Activated naive CD4-positive, alpha-beta T cell treated with anti-CD3 and anti-CD28 coated beads, Interleukin-2, amount 50 U/mL, for 16 hours (primary cell): ENCODE measurements around the gene TMBIM4.

Experiments used
- DNase-seq: peaks from one replicate; pipeline ENCODE4 v3.0.0-alpha.2; 2020

TMBIM4 gene

DNA sequence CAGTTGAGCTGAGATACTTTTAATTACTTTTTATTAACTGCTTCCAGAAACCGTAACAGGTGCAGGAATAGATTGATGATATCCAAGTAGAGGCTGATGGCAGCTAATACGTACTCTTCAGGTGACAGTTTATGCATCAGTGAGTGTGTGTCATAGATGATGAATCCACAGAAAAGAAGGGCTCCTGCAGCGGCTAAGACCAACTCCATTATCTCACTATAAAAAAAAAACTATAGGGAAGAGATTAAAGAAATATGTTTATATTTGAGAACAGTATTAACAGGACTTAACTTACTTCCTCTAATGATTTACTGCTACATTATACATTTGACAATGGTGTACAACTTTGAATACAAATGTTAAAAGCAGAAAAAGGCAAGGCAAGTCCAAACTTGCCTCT is 31.9 kb downstream of the TMBIM4 start:
- no peak for DNase-seq

DNA sequence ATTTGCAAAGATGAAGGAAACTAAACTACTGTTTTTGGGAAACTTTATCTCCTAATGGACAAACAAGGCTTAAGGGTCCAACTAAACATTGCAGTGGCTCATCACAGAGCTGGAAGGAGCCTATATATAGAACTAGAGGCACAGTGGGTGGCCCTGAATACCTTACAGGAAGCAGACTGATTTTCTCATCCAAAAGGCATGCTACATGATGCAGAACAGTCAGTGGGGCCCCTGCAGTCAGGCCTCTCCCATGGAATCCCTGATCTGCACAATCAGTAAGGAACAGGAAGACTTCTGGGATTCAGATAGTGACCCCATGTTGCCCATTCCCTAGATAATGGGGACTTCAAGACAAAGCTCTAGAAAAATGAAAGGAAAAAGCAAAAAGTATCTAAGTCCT is 37.4 kb downstream of the TMBIM4 start:
- no peak for DNase-seq

DNA sequence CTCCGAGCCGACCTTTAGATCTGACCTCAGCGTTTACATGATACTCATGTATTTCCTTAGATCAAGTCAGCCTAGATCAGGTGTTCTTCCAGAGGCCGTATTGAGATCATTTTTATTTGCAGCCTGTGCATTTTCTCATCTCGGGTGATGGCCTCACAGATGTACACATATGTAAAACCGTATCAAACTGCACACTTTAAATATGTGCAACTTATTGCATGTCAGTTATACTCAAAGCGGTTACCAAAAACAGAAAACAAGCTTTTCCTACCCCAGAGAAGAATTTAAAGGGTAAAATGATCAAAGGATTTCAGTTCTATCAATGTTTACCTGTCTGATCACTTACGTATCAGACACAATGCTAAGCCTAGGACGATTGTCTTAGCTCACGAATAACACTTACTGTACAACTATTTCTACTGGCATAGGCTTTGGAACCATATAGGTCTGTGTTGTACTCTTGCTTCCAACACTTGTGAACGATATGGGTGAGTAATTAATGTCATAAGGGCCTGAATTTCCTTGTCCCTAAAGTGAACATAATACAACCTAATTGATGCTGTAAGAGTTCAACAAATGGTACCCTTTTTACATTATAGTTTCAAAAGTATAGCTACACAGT is 38.6 kb downstream of the TMBIM4 start:
- no peak for DNase-seq

DNA sequence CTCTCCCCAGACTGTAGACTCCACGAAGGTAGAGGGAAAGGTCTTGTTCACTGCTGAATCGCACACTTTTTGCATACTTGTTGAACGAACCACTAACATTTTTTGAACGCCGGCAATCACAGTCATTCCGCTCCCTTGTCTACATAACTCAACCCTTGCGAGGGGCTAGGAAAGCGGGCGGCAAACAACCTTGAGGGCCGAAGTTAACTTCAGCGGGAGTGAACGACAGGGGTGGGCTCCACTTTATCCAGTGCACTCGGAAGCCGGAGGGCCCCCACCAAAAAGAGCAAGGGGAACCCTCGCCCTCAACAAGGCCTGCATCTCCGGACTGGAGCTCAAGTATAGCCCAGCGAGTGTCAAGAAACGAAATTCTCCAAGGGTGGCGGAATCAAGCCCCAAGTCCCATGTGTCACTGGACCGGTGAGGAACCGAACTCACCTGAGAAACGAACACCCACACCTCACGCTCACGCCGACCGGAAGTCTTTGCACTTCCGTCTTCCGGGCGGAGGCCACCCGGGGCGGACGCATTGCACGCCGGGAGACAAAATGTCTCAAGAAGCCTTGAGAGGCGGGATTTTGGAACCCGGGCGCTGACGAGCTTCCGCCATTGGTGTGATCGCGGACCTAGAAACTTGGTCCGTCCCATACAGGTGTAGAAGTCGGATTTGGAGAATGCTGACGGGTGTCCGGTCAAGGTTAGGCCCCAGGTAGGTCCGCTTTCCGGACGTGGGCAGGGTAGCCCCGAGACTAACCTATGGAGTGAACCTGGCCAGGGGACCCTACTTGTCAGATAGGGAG is 39.3 kb downstream of the TMBIM4 start, which contains the start of gene LLPH:
LLPH (minus strand) TSS at position 484 of the 800 bp plus-strand sequence. CDS start 1,644 bp downstream, outside the sequence.
- DNase-seq, result peak; percentile 92

DNA sequence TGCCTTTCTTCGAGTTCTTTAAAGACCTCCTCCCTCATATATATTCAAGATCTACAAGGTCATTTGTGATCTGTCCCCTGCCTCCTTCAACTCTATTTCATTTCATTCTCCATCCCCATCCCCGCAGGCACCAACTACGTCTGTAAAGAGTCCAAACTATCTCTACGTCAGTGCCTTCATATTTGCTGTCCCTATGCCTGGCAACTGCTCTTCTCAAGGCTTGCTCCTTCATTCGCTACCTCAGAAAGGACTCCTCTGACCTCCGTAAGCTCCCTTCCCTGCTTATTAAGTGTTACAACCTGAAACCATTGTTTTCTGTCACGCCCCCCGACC is 39.9 kb downstream of the TMBIM4 start:
- no peak for DNase-seq

DNA sequence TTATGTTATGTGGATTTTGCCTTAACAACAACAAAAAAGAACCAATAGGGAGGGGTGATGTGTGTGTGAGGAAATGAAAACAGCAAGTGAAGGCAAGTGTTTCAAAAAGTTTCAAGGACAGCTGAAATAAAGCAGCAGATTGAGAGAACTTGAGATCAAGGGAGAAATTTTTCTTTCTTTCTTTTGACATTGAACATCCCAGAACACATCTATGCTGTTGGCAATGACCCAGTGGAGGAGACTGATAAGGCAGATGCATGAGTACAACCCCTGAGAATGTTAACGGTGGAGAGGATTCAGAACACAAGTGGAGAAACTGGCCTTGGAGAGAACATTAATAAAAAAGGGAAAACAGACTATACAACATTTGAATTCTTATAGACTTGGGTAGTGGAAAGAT is 42.1 kb downstream of the TMBIM4 start:
- no peak for DNase-seq

DNA sequence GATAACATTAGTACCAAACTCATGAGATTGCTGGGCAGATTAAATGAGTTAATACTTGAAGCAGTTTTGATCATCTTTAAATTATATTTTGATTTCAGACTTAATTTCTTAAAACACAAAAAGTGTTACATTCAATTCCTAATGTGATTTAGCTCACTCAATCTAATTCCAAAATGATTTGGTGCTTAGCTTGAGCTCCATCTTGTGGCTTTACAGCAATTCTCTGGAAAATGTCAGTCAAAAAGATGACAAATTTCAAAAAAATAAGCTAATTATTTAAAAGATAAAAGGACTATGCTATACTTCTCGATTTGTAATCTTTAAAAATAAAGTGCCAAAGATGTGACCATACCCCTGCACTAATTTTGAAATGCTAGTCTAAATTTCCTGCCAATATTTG is 49.3 kb downstream of the TMBIM4 start:
- no peak for DNase-seq

DNA sequence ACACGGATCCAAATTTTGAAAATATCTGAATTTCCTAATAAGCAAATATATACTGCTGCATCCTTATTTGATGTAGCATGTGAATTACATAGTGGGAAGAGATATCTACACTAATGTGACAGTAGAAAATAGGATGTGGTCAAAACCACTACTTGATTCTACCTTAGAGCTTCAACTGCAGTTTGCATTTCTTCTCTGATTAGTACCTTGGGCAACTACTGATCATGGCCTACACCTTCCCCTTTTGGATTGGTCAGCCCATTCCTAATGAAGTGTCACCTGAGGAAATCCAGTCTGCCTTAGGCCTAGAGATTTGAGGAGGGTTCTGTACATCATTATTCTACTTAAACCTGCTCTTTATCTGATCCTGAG is 49.9 kb downstream of the TMBIM4 start:
- DNase-seq, result no peak

DNA sequence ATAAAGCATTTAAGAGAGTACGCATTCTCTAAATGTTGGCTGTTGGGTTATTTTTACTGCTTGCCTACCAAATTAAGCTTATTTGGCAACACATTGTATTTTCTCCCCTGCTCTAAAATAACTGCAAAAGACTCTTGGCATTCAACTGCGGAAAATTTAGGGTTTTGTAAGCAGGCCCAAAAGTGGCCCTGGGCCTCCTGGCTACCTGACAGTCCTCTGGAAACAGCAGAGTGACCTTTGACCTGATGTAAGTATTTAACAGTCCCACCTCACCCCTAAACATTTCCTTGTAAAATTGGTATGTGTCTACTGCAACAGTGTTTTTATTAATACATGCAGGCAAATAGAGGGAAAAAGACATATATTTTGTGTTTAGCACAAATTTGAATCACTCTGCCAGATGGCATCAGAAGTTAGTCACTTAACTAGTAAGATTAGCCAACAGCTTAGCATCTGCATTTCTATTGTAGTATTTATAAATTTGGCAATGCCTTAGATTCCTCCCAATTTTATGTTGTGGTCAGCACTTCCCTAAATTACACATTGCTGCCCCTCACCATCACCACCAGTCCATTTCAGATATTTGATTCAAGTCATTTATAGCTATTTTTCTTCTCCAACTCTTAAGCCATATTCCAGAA is 50.4 kb downstream of the TMBIM4 start:
- DNase-seq, result no peak

DNA sequence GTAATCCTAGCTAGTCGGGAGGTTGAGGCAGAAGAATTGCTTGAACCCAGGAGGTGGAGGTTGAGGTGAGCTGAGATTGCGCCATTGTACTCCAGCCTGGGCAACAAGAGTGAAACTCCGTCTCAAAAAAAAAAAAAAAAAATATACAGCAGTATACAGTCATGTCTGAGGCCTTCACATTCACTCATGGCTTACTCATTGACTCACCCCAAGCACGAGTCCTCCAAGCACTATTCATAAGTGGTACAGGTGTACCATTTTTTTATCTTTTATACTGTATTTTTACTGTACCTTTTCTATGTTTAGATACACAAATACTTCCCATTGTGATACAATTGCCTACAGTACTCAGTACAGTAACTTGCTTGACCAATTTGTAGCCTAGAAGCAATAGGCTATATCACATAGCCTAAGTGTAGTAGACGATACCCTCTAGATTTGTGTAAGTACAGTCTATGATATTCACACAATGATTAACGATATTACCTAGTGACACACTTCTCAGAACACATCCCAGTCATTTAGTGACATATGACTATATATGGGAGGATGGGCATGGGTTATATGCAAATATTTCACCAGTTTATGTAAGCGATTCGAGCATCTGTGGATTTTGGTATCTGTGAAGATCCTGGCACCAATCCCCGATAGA is 51.4 kb downstream of the TMBIM4 start:
- DNase-seq, result no peak

DNA sequence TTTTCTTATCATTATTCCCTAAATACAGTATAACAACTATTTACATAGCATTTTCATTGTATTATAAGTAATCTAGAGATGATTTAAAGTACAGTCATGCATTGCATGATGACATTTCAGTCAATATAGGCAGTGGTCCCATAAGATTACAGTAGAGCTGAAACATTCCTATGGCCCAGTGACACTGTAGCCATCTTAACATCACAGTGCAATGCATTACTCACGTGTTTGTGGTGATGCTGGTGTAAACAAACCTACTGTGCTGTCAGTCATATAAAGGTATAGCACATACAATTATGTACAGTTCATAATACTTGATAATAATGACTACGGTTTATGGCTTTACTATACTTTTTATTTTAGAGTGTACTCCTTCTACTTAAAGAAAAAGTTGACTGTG is 52.6 kb downstream of the TMBIM4 start:
- DNase-seq, result no peak

DNA sequence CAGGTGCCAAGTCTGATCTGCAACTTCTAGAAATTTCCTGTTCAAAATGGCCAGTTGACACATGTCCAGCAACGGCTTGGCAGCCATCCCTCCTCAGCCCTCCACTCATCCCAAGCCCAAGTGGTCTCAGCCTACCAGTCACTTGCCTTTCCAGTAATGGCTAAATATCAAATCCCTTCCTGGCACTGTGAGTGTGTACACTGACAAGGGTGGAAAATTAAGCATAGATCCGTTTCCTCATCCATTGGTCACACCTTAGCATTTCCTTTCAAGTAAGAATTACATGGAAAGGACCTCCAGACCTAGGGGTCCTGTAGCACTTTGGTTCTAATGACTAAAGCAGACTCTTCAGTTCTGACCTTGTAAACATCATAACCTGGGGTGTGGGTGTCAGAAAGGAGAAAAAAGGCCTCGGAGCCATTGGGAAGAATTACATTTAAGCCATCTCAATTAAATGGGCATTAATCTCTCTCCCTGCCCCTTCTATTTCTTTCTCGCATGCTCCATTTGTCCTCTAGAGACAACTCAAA is 54.7 kb downstream of the TMBIM4 start:
- DNase-seq, result no peak

DNA sequence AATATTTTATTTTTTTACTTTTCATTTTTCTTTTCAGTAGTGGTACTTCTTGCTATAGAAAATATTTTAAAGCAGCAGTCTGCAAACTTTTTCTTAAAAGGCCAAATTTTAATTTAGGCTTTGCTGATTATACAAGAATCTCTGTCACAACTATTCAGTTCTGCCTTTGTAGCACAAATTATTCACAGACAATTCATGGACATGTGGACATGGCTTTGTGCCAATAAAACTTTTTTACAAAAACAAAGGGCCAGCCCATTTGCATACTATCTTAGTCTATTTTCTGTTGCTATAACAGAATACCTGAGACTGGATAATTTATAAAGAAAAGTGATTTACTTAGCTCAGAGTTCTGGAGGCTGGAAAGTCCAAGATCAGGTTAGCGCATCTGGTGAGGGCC is 56.3 kb downstream of the TMBIM4 start:
- DNase-seq, result no peak

DNA sequence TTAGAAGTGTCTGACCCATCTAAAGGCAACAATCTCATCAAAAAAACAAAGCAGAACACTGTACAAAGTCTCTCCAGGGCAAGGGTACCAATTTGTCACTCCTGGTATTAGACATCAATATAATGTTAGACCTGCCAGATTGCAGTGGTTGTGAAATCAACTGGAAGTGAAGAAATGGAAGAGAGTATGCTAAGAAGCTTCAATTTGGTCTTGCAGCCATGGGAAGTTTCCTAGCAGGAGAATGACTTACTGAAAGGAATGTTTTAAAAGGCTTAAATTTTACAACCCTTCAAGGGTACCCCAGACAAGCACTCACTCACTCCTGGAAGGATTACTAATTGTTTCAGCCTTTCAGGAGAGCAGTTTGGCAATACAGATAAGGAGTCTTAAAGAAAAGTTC is 58.2 kb downstream of the TMBIM4 start:
- no peak for DNase-seq

DNA sequence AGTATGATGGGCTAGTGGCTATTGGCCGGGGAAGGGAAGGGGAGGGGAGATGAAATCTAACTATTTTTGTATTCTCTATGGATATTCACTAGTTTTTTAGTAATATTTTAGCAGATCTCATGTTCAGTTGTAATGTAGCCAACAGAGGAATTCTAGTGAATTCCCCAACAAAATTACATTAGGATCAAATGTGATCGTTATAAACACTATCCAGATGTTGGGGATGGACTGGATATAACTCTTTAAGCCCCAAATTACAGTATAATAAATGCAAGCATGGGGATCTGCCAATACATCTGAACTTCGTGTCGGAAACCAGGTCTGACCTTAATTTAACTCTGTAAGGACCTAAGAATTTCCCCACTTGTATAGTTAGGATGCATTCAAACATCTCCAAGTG is 60.7 kb downstream of the TMBIM4 start:
- DNase-seq, result no peak

DNA sequence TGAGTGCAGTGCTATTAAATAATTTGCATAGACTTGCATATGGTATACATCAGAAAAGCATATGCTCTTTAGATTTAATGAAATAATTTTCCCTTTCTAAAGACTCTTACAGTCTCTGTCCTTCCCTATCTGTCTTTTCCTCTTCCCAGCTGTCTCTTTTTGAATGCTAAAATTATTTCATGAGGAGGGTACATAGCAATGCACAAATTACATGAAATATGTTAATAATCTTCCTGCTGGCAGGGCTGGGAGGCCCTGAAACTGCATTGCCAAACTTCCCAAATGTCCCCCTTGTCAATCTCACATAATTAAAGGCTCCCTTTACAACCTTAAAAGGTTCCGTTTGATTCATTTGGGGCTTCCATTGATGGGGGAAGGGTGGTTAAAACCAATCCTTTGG is 61.4 kb downstream of the TMBIM4 start:
- DNase-seq, result no peak

DNA sequence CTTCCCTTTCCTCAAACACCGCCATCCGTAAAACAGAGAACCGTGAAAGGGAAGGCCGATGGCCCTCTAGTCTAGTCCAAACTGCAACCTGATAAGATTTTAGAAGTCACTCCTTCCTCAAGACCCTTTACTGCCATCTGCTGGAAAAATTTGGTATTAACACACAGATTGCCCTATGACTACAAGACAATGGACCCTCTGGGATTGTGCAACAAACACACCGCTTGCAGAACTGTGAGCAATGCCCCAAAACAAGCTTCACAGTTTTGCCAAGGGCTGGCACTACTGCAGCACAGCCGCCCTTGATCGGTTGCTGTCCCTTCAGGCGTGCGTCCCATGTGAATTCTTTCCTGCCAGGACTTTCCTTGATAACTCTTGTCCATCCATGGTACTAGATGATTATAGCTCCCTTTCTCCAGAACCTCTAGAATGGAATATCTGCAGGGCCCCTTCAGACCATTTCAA is 62.3 kb downstream of the TMBIM4 start:
- peak; percentile 21 for DNase-seq

DNA sequence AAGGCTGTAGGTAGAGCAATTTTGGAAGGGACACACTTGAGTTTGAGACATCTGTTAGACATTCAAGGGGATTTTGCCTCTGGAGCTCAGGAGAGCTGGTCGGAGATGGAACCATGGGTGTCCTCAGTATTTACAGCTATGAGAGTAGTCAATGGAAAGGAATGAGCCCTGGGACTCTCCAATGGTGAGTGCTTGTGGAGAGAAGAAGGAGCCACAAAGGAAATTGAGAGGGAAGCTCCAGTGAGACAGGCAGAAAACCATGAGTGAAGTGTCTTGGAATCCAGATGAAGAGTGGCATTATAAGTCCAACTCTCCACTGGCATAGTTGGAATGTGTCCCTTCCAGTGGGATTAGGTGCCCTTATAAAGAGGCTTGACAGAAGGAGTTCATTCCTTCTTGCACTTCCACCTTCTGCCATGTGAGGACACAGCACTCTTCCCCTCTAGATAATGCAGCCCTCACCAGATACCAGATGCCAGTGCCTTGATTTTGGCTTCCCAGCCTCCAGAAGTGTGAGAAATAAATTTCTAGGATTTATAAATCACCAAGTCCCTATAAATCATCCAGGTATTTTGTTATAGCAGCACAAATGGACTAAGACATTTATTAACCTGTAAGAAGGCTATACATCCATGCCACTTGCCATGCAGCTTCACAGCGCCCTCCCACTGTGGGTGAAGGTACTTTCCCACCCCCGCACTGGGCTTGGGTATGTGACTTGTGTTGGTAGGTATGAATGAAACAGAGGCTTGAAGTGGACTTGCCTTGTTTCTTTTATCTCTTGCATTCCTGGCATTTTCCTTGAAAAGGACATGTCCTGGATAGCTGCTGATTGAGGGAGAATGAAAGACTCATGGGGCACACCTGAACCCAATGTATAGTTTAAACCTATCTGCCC is 66.5 kb downstream of the TMBIM4 start:
- no peak for DNase-seq

DNA sequence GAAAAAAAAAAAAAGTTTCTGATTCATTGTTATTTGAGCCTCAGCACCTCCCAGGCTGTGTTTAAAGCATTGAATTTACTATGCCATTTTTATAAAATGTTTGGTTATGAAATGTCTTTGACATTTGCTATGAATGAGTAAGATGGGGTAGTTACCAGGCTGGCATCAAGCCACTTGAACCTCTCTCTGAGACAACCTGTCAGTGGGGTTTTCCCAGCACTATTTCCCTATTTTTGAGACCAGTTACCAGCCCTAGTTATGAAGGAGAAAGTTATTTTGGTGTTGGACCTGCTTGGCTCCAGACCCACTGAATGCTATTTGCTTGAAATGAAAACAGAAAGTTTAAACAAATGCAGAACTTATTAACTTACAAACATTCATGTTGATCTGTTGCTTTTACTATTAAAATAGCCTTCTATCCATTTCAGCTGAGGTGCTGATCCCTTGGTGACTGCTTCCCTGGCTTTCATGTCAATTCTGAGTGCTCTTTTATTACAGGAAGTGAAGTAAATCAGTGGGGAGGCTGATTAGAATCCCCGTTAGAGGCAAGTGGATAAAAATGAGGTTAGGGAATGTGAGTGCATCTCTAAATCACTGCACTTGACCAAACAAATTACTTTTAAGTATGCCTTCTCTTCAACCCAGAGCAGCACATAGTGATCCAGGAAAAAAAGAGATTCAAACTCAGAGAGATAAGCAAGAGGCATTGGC is 77.1 kb downstream of the TMBIM4 start:
- DNase-seq, result no peak

DNA sequence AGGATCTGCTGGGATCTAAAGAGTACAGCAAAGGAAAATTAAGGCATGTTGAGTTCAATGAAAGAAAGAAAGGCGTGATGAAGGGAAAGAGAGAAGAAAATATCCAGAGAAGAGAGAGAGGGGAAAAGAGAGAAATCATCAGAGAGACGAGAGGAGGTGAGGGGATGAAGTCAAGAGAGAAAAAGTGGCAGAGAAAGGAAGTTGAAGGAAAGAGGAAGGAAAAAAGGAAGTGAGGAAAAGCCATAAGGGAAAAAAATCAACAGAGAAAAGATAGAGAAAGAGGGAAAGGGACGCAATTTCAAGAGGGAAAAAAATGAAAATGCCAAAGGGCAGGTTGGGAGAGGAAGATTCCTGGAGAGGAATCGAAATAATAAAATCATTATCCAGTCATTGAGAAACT is 79.6 kb downstream of the TMBIM4 start:
- DNase-seq, result no peak

DNA sequence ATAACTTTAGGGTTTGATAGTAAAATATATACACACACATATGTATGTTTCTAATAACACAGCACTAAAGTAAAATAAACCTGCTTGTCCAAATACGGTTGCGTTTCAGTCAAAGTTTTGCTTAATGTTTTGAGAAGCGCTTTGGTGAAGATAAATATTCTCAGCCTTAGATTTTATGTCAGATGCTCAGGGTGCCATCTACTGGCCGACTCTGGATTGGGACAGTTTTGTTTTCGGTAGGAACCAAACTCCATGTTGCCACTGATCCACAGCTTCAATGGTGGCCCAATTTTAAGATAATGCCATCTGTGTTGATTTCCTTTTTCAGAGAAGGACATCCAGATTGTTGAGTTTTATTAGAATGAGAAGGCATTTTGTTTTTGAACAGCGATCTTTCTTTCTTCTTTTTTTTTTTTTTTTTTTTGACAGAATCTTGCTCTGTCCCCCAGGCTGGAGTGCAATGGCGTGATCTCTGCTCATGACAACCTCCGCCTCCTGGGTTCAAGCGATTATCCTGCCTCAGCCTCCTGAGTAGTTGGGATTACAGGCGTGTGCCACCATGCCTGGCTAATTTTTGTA is 82.3 kb downstream of the TMBIM4 start:
- peak; percentile 61 for DNase-seq
